Fibroblast of lung (primary cell): Measurements from ENCODE around the gene LILRA5. TPM values are rescaled to one million over a fixed set of nuclear protein-coding genes. Genes with fewer than 3 reads are reported as not detected.
"Not testable (repeated sequence)": the region's sequence is repeated elsewhere in the genome, so short reads cannot be mapped to it uniquely, and the experiment has no call there.

Experiments used
- DNase-seq, 2 donors: peaks; one replicate each; pipeline versions ENCODE4 v3.0.0 to v3.0.0-alpha.2; 2010; ENCODE audit warnings: low read depth in 2 of 2
- H2AFZ ChIP-seq: 2 replicates; pipeline ENCODE4 v1.5.1; 2012; ENCODE audit warnings: low read length, control low read depth, inconsistent platforms
- H3K27ac ChIP-seq: 2 replicates; pipeline ENCODE4 v1.5.1; 2011; ENCODE audit warnings: low read length, control low read depth; ENCODE audit not compliant: insufficient read depth
- H3K27me3 ChIP-seq: 2 replicates; pipeline ENCODE4 v1.5.1; 2011; ENCODE audit warnings: mild to moderate bottlenecking, low read length; ENCODE audit not compliant: control insufficient read depth, insufficient read depth
- H3K36me3 ChIP-seq: 2 replicates; pipeline ENCODE4 v1.5.1; 2011; ENCODE audit warnings: low read length; ENCODE audit not compliant: control insufficient read depth, insufficient read depth
- H3K4me1 ChIP-seq: 2 replicates; pipeline ENCODE4 v1.5.1; 2011; ENCODE audit warnings: low read length; ENCODE audit not compliant: control insufficient read depth, insufficient read depth; ENCODE audit errors: extremely low read depth
- H3K4me2 ChIP-seq: 2 replicates; pipeline ENCODE4 v1.5.1; 2011; ENCODE audit warnings: low read length, control low read depth; ENCODE audit not compliant: insufficient read depth; ENCODE audit errors: extremely low read depth
- H3K4me3 ChIP-seq, 4 experiments: fragments of 200-600 bp in 1 of 4; sonication (generic) in 1 of 4; replicated peaks in 1 of 4; 2 replicates each; pipeline ENCODE4 v1.5.1; 2011 to 2016; ENCODE audit warnings: low read length in 4 of 4, low read depth in 3 of 4, mild to moderate bottlenecking in 3 of 4, control low read depth in 2 of 4, inconsistent platforms in 1 of 4, mixed read lengths in 1 of 4; ENCODE audit not compliant: insufficient read depth in 1 of 4; ENCODE audit errors: control extremely low read depth in 1 of 4
- H3K79me2 ChIP-seq: 2 replicates; pipeline ENCODE4 v1.5.1; 2012; ENCODE audit warnings: mild to moderate bottlenecking, low read length, inconsistent platforms; ENCODE audit not compliant: control insufficient read depth, insufficient read depth
- H3K9ac ChIP-seq: 2 replicates; pipeline ENCODE4 v1.5.1; 2011; ENCODE audit warnings: mild to moderate bottlenecking, low read length, control low read depth; ENCODE audit not compliant: insufficient read depth
- H3K9me3 ChIP-seq: 2 replicates; pipeline ENCODE4 v1.5.1; 2012; ENCODE audit warnings: low read depth, low read length; ENCODE audit not compliant: control insufficient read depth, insufficient read depth
- H4K20me1 ChIP-seq: 2 replicates; pipeline ENCODE4 v1.5.1; 2011; ENCODE audit warnings: low read length; ENCODE audit not compliant: control insufficient read depth, insufficient read depth; ENCODE audit errors: extremely low read depth
- EZH2 ChIP-seq: IDR thresholded peaks from 2 replicates; pipeline ENCODE4 v1.5.1; 2012; ENCODE audit warnings: low read length, control low read depth, mild to moderate bottlenecking; ENCODE audit errors: missing control alignments
- polyA plus RNA-seq, 2 donors: library from polyadenylated mRNA; depleted of rRNA in 1 of 2; stranded (reverse) in 1 of 2; unstranded in 1 of 2; fragments of >200 nt; gene quantifications; 2 replicates each; pipeline ENCODE4 v1.2.1, GENCODE V29; 2011 to 2012; ENCODE audit warnings: missing spikeins in 1 of 2
- total RNA-seq: library from RNA; depleted of rRNA; stranded (reverse); fragments of >200 nt; gene quantifications from 2 replicates; pipeline ENCODE4 v1.2.1, GENCODE V29; 2014
- TF ChIP-seq, protein P1 (sequence below), 2 donors: IDR thresholded peaks in 1 of 2; conservative IDR thresholded peaks in 1 of 2; 1 replicate in 1 of 2; 2 replicates in 1 of 2; pipeline ENCODE4 v1.5.1; 2011 to 2012; ENCODE audit warnings: low read length in 2 of 2, control low read depth in 1 of 2, inconsistent platforms in 1 of 2, low read depth in 1 of 2, mild to moderate bottlenecking in 1 of 2

LILRA5 gene
- total and polyA plus RNA-seq, 2 donors (not counting 1 experiment from before 2014, with no cell fraction given) = not detected

DNA sequence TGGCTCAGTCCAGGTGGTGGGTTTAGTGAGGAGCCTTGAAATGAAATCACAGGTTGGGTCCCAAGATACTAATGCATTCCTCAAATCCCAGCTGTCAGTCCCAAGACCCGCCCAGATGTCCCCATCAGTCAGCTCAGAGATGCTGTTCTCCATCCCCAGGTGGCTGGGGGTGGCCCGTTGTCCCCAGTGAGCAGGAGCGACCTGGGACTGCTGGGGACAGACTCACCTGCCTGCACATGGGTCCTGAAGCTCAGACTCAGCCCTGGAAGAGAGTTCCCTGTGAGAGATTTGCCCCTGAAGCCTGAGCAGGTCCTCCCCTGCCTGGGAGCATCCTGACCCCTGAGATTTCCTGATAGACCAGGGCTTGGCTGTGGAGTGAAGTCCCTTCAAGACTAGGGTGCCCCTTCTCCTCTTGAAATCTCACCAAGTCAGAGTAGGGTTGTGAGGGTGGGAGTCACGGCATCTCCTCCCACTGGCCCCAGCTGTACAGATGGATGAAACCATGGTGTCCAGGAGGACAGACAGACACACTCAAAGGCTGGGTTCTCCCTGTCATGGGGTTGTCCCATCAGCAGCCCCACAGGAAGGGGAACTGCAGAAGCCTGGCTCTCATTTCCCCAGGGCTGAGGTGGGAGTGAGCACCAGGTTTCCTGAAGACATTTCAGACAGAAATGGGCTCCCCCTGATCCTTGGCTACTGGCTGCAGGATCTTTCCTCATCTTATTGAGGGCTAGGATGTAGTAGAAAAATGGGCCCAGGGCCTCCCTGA, 14.4 kb downstream of the LILRA5 start:
- no peak overlapping the region for H3K9ac ChIP-seq
- H4K20me1 ChIP-seq = no peaks in the 10 kb centered on the region
- no peak for TF ChIP-seq EZH2
- TF ChIP-seq, protein P1, sequence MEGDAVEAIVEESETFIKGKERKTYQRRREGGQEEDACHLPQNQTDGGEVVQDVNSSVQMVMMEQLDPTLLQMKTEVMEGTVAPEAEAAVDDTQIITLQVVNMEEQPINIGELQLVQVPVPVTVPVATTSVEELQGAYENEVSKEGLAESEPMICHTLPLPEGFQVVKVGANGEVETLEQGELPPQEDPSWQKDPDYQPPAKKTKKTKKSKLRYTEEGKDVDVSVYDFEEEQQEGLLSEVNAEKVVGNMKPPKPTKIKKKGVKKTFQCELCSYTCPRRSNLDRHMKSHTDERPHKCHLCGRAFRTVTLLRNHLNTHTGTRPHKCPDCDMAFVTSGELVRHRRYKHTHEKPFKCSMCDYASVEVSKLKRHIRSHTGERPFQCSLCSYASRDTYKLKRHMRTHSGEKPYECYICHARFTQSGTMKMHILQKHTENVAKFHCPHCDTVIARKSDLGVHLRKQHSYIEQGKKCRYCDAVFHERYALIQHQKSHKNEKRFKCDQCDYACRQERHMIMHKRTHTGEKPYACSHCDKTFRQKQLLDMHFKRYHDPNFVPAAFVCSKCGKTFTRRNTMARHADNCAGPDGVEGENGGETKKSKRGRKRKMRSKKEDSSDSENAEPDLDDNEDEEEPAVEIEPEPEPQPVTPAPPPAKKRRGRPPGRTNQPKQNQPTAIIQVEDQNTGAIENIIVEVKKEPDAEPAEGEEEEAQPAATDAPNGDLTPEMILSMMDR (conservative IDR thresholded peaks at IDR 0.05 in 1 of 2, IDR thresholded peaks at IDR 0.05 in 1 of 2; ENCODE audit: low read depth in 1 of 2, low read length in 2 of 2) = no peak
- no peak overlapping the region for H2AFZ ChIP-seq
- H3K4me2 ChIP-seq = no peak overlapping the region
- no peaks in the 10 kb centered on the region for H3K9me3 ChIP-seq
- no peak overlapping the region for H3K27ac ChIP-seq
- no peaks in the 10 kb centered on the region for H3K79me2 ChIP-seq
- DNase-seq = no peak
- no peaks in the 10 kb centered on the region for H3K27me3 ChIP-seq
- H3K4me1 ChIP-seq = no peaks in the 10 kb centered on the region
- H3K36me3 ChIP-seq = no peaks in the 10 kb centered on the region
- no peak overlapping the region for H3K4me3 ChIP-seq

DNA sequence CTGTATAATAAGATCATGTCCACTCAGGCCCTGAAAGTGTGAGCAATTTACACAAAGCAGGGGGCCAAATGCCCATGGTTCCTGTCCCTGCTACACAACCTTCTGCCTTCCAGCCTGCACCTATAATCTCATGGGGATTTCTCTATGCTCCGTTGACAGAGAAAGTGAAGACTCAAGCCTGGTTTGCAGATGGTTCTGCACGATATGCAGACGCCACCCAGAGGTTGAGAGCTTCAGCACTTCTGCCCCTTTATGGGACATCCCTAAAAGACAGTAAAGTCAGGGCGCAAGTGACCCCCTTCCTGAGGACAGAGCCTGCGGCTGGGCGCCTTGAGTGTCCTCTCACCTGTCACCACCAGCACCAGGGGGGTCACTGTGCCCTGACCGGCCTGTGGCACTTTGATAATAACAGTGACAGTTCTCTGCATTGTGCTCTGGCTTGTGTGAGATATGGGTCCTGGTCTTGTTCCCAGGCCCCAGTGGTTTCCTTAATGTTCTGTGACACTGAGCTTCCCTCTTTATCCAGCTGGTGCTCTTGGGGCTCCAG, 15.1 kb downstream of the LILRA5 start:
- TF ChIP-seq, protein P1 (conservative IDR thresholded peaks at IDR 0.05 in 1 of 2, IDR thresholded peaks at IDR 0.05 in 1 of 2; ENCODE audit: low read depth in 1 of 2, low read length in 2 of 2) = no peak
- TF ChIP-seq EZH2 = no peak
- DNase-seq = no peak
- Histone ChIP-seq H3K9me3 (no peaks in the 10 kb centered on the region), H3K36me3 (no peaks in the 10 kb centered on the region), H3K27ac (no peak overlapping the region), H2AFZ (no peak overlapping the region), H3K79me2 (no peaks in the 10 kb centered on the region), H3K27me3 (no peaks in the 10 kb centered on the region), H4K20me1 (no peaks in the 10 kb centered on the region), H3K4me2 (no peak overlapping the region), H3K9ac (no peak overlapping the region), H3K4me1 (no peaks in the 10 kb centered on the region), H3K4me3 (no peak overlapping the region)

DNA sequence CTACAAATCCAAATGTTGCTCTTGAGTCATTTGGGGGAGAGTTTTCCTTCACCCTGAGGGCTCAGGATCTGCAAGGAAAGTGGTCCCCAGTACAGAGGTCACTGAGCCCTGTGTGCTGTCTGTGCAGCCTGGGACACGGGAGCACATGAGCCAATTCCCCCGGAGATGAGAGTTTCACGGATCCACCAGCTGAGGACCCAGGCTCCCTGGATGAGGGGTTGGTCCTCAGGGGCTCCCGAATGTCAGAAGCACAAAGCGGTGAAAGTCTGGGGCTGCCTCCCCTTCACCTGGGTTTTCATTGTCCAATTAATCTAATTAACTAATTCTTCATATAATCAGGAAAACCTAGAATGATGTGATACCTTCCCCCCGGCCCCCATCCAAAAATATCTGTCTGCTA, 18.4 kb downstream of the LILRA5 start:
- no peaks in the 10 kb centered on the region for H3K27me3 ChIP-seq
- DNase-seq = no peak

DNA sequence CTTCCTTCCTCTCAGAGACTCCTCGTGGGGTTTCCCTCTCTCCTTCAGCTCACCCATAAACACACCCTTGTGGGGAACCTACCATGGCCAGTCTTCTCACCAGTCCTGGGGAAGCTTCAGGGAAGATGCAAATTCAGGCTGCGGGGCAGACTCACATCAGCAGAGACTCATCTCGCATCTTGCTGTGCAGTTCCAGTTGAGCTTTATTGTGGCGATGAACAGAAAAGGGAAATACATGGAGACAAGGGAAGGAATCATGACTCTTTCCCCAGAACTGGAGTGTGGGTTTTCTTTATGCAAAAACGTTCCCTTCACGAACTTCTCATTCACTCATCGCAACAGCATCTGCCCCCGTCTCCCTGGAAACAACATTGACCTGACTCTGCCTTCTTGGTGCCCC, 23.8 kb downstream of the LILRA5 start:
- not testable (repeated sequence) for H4K20me1 ChIP-seq, H2AFZ ChIP-seq, H3K4me2 ChIP-seq, H3K4me3 ChIP-seq, DNase-seq, H3K4me1 ChIP-seq, H3K79me2 ChIP-seq, H3K27ac ChIP-seq, H3K9ac ChIP-seq, H3K9me3 ChIP-seq, H3K27me3 ChIP-seq, H3K36me3 ChIP-seq

More for the DNA sequence above, 18.4 kb downstream of the LILRA5 start:
- no peak overlapping the region for H3K4me3 ChIP-seq
- H3K27ac ChIP-seq = no peak overlapping the region
- no peaks in the 10 kb centered on the region for H3K79me2 ChIP-seq
- H3K9ac ChIP-seq = no peak overlapping the region
- H3K4me1 ChIP-seq = no peaks in the 10 kb centered on the region
- H3K36me3 ChIP-seq = no peaks in the 10 kb centered on the region
- no peak overlapping the region for H2AFZ ChIP-seq
- TF ChIP-seq EZH2 = no peak
- TF ChIP-seq, protein P1 (conservative IDR thresholded peaks at IDR 0.05 in 1 of 2, IDR thresholded peaks at IDR 0.05 in 1 of 2; ENCODE audit: low read depth in 1 of 2, low read length in 2 of 2) = no peak
- H4K20me1 ChIP-seq = no peaks in the 10 kb centered on the region
- H3K9me3 ChIP-seq = no peaks in the 10 kb centered on the region
- no peak overlapping the region for H3K4me2 ChIP-seq
